K562 (cell line): Measurements from ENCODE around the gene POMGNT1. TPM values are rescaled to one million over a fixed set of nuclear protein-coding genes. Genes with fewer than 3 reads are reported as not detected.

ENCODE experiments used
- ATF1 ChIP-seq, 2 experiments: fragments of 450-650 bp in 1 of 2; IDR thresholded peaks; 2 replicates each; pipeline ENCODE4 v1.6.1; 2016; ENCODE audit warnings: missing compliant biosample characterization in 1 of 2, missing genetic modification characterization in 1 of 2
- CCAR2 ChIP-seq: fragments of 200-400 bp; formaldehyde crosslinking; IDR thresholded peaks from 2 replicates; pipeline ENCODE4 v1.6.1; 2017; ENCODE audit warnings: mild to moderate bottlenecking, low read depth, low read length
- CTBP1 ChIP-seq: fragments of 450-650 bp; IDR thresholded peaks from 2 replicates; pipeline ENCODE4 v1.6.1; 2016; ENCODE audit warnings: borderline replicate concordance
- DLX4 ChIP-seq: fragments of 250-450 bp; sonication (Bioruptor Pico); IDR thresholded peaks from 2 replicates; pipeline ENCODE4 v1.6.1; 2021; ENCODE audit warnings: mild to moderate bottlenecking
- GATA2 ChIP-seq: sonication (generic); formaldehyde crosslinking; IDR thresholded peaks from 2 replicates; pipeline ENCODE4 v1.4.0; 2020; ENCODE audit warnings: mild to moderate bottlenecking, missing genetic modification reagents
- HOXB6 ChIP-seq: fragments of 250-450 bp; sonication (Bioruptor Pico); IDR thresholded peaks from 2 replicates; pipeline ENCODE4 v1.5.1; 2022; ENCODE audit warnings: mild to moderate bottlenecking, borderline replicate concordance
- NONO ChIP-seq, 2 experiments: fragments of 200-400 bp in 1 of 2; fragments of 450-650 bp in 1 of 2; formaldehyde crosslinking in 1 of 2; IDR thresholded peaks; 2 replicates each; pipeline ENCODE4 v1.6.1; 2017; ENCODE audit warnings: low read depth in 2 of 2, mild to moderate bottlenecking in 2 of 2, moderate library complexity in 2 of 2, low read length in 1 of 2
- POLR2A ChIP-seq: fragments of 450-650 bp; conservative IDR thresholded peaks from 2 replicates; pipeline ENCODE4 v1.6.1; 2016
- RBBP5 ChIP-seq: fragments of 200-600 bp; sonication (generic); IDR thresholded peaks from 2 replicates; pipeline ENCODE4 v1.6.1; 2012; ENCODE audit warnings: borderline replicate concordance, mild to moderate bottlenecking, low read length, control low read depth, inconsistent platforms; ENCODE audit not compliant: insufficient read depth, poor library complexity, severe bottlenecking
- RFX5 ChIP-seq: IDR thresholded peaks from 2 replicates; pipeline ENCODE4 v1.6.1; 2011; ENCODE audit warnings: low read depth, mild to moderate bottlenecking, improper control_type of control experiment, low read length
- SP1 ChIP-seq: sonication (generic); formaldehyde crosslinking; IDR thresholded peaks from 2 replicates; pipeline ENCODE4 v1.8.1; 2022; ENCODE audit warnings: mild to moderate bottlenecking, missing genetic modification reagents
- STAT5B ChIP-seq: fragments of 250-450 bp; sonication (Bioruptor Pico); IDR thresholded peaks from 2 replicates; pipeline ENCODE4 v1.8.0; 2021; ENCODE audit warnings: mild to moderate bottlenecking, inconsistent platforms
- ZFPM2 ChIP-seq: fragments of 250-450 bp; sonication (Bioruptor Pico); IDR thresholded peaks from 2 replicates; pipeline ENCODE4 v1.5.1; 2022; ENCODE audit warnings: mild to moderate bottlenecking
- ZNF253 ChIP-seq: fragments of 250-450 bp; sonication (Bioruptor Pico); conservative IDR thresholded peaks from 2 replicates; pipeline ENCODE4 v1.6.1; 2021; ENCODE audit warnings: mild to moderate bottlenecking
- ZNF282 ChIP-seq: sonication (generic); formaldehyde crosslinking; IDR thresholded peaks from 2 replicates; pipeline ENCODE4 v1.8.1; 2023; ENCODE audit warnings: missing genetic modification reagents
- ZNF318 ChIP-seq, 2 experiments: fragments of 450-650 bp; IDR thresholded peaks; 2 replicates each; pipeline ENCODE4 v1.6.1; 2016; ENCODE audit warnings: mild to moderate bottlenecking in 2 of 2, borderline replicate concordance in 1 of 2, low read depth in 1 of 2, moderate library complexity in 1 of 2
- ZNF584 ChIP-seq: fragments of 200-800 bp; sonication (Bioruptor generic); IDR thresholded peaks from 2 replicates; pipeline ENCODE4 v1.6.1; 2016; ENCODE audit warnings: low read depth, mild to moderate bottlenecking, missing genetic modification characterization, missing compliant biosample characterization
- ZNF586 ChIP-seq: fragments of 450-650 bp; formaldehyde crosslinking; conservative IDR thresholded peaks from 2 replicates; pipeline ENCODE4 v1.4.0; 2020; ENCODE audit warnings: mild to moderate bottlenecking, moderate library complexity
- polyA plus RNA-seq, 8 experiments: library from polyadenylated mRNA; depleted of rRNA in 4 of 8; stranded (reverse) in 5 of 8; unstranded in 3 of 8; fragments of >200 nt; fragmentation: Nextera tagmentation in 2 of 8; fragmentation: Illumina TruSeq in 1 of 8; extraction: Ambion mirVana in 2 of 8; extraction: Trizol in 1 of 8; gene quantifications; 2 replicates each; pipeline versions ENCODE4 v1.2.1 to v1.2.3, GENCODE V29; 2011 to 2014; ENCODE audit warnings: inconsistent platforms in 1 of 8, missing spikeins in 1 of 8
- total RNA-seq, 7 experiments: library from RNA; depleted of rRNA in 6 of 7; stranded (reverse); fragments of >200 nt in 6 of 7; fragmentation: Illumina TruSeq in 2 of 7; extraction: Trizol in 2 of 7; gene quantifications; 2 replicates each; pipeline versions ENCODE4 v1.2.1 to v1.2.3, GENCODE V29; 2011 to 2021; ENCODE audit warnings: low replicate concordance in 1 of 7
- TF ChIP-seq, protein P1 (sequence below): fragments of 450-650 bp; IDR thresholded peaks from 2 replicates; pipeline ENCODE4 v1.6.1; 2016; ENCODE audit warnings: antibody characterized with exemption

The POMGNT1 gene
- total and polyA plus RNA-seq, 9 of the 15 experiments (the other 6 are each of a cell fraction or from before 2014, with no cell fraction given): 14.1 to 58.9 (median 37.8) TPM

GRCh38 chr1:46173361-46173856, 24.8 kb downstream of the POMGNT1 start (continued):
- TF ChIP-seq NONO (IDR thresholded peaks at IDR 0.05; ENCODE audit: low read depth in 2 of 2, low read length in 1 of 2): no peak
- TF ChIP-seq, protein P1, sequence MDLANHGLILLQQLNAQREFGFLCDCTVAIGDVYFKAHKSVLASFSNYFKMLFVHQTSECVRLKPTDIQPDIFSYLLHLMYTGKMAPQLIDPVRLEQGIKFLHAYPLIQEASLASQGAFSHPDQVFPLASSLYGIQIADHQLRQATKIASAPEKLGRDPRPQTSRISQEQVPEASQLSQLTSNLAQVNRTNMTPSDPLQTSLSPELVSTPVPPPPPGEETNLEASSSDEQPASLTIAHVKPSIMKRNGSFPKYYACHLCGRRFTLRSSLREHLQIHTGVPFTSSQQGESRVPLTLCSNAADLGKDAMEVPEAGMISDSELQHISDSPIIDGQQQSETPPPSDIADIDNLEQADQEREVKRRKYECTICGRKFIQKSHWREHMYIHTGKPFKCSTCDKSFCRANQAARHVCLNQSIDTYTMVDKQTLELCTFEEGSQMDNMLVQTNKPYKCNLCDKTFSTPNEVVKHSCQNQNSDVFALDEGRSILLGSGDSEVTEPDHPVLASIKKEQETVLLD: no peak
- no peak for TF ChIP-seq POLR2A
- TF ChIP-seq ZNF282 (CRISPR knock-in tag): no peak
- no peak for TF ChIP-seq CCAR2
- peak; percentile 85 for TF ChIP-seq CTBP1
- TF ChIP-seq DLX4 (CRISPR knock-in tag): no peak
- no peak for TF ChIP-seq HOXB6 (CRISPR knock-in tag)
- no peak for TF ChIP-seq STAT5B (CRISPR knock-in tag)
- TF ChIP-seq RFX5: no peak
- TF ChIP-seq ZNF253 (CRISPR knock-in tag): no peak
- TF ChIP-seq ZNF318 (IDR thresholded peaks at IDR 0.05; ENCODE audit: borderline replicate concordance in 1 of 2, low read depth in 1 of 2): 0 out of 4 replicates have a peak, but pooled peaks of 1 of the 2 experiments have one; percentile 18
- TF ChIP-seq RBBP5: no peak
- TF ChIP-seq ZFPM2 (CRISPR knock-in tag): no peak
- no peak for TF ChIP-seq SP1 (CRISPR knock-in tag)
- no peak for TF ChIP-seq ZNF586 (CRISPR knock-in tag)
- TF ChIP-seq ATF1 (CRISPR knock-in tag; IDR thresholded peaks at IDR 0.05): no peak
- 0 out of 2 replicates have a peak, but pooled peaks have one; percentile 28 for TF ChIP-seq ATF1 (tag; IDR thresholded peaks at IDR 0.05)
- no peak for TF ChIP-seq GATA2
- no peak for TF ChIP-seq ZNF584
